Measurements from ENCODE around the gene SCLT1.
A peak's percentile ranks its signal among the peaks of the same experiment; 100 is the strongest.
"Not testable (repeated sequence)": the region's sequence is repeated elsewhere in the genome, so short reads cannot be mapped to it uniquely, and the experiment has no call there.

SCLT1 gene

GRCh38 chr4:129093191-129093920, at the start of gene SCLT1:
SCLT1 (minus strand) TSS chr4:129093539; CDS start chr4:129093103, 436 bp downstream.
- peak; percentile 48 for DNase-seq (ENCODE audit: insufficient read length, low spot score)
- peak; percentile 97 for FAIRE-seq

- FAIRE-seq: no peak
- DNase-seq (ENCODE audit: insufficient read length, low spot score): no peak
These were observed 47.2 kb upstream of the SCLT1 start for GRCh38 chr4:129140521-129140920.

- DNase-seq (ENCODE audit: insufficient read length, low spot score): no peak
- FAIRE-seq: no peak
These were observed 45.6 kb upstream of the SCLT1 start for GRCh38 chr4:129138810-129139496.

DNA sequence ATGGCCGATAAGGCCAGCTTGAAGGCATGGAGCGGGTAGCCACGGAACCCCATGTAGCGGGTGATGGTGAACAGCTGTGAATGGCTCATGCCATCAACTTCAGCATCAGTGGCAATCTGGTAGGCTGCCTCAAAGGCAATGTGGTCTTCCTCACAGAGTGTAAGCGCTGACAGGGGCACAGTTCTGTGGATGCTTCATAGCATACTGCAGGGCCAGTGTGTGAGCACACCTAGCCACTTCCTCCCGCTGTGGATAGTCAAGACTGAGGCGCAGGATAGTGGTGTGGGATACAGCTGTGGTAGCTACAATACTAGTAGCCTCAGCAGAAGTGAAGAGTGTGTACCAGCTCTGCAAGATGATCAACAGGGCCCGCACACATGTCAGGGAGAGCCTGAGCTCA, 43.1 kb upstream of the SCLT1 start:
- DNase-seq (ENCODE audit: insufficient read length, low spot score) (no peak), FAIRE-seq (no peak)

GRCh38 chr4:129131343-129131742, 38.0 kb upstream of the SCLT1 start:
- DNase-seq (ENCODE audit: insufficient read length, low spot score): no peak
- no peak for FAIRE-seq

DNA sequence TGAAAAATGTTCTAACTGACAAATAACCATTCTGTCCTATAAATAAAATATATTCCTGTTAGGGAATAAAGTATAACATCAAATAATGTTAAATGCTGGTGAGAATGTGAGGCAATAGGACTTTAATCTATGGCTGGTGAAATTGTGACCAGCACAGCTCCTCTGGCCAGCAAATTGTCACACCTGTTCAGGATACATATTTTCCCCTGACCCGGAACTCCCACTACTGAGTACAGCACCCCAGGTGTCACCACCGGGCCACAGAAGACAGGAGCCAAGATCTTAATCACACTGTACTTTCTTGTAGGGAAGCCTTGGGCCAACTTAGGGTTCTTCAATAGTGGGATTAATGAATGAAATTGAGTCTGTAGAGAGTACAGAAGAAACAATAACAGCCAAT, 35.8 kb upstream of the SCLT1 start:
- DNase-seq (ENCODE audit: insufficient read length, low spot score) (no peak), FAIRE-seq (no peak)

DNA sequence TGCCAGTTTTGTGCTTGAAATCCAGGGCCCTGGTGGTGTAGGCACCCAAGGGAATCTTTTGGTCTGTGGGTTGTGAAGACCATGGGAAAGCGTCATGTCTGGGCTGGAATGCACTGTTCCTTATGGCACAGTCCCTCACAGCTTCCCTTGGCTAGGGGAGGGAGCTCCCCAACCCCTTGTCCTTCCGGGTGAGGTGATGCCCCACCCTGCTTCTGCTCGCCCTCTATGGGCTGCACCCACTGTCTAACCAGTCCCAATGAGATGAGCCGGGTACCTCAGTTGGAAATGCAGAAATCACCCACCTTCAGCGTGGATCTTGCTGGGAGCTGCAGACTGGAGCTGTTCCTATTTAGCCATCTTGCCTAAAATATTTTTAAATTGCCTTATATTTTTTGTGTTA, 33.3 kb upstream of the SCLT1 start:
- FAIRE-seq; DNase-seq (ENCODE audit: insufficient read length, low spot score): not testable (repeated sequence)

DNA sequence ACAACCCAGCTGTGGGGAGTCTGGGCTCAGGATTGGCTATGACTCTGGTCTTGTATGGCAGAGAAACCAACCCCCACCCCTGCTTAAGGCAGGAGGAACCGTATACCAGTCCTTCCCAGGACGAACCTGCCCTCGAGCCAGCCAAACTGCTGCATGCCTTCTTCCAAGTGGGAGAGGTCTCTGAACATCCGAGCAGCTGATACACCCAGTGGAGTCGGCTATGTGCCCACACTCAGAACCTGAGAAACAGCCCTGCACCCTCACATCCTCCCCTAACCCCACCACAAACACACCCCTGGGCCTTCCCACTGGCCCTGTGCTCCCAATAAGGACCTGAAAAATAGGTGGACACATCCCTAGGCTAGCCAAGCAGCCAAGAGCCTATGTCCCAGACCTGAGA, 24.4 kb upstream of the SCLT1 start:
- DNase-seq (ENCODE audit: insufficient read length, low spot score) (no peak), FAIRE-seq (no peak)

- no peak for DNase-seq (ENCODE audit: insufficient read length, low spot score)
- FAIRE-seq: no peak
These were observed 20.6 kb upstream of the SCLT1 start for GRCh38 chr4:129113919-129114318.

DNA sequence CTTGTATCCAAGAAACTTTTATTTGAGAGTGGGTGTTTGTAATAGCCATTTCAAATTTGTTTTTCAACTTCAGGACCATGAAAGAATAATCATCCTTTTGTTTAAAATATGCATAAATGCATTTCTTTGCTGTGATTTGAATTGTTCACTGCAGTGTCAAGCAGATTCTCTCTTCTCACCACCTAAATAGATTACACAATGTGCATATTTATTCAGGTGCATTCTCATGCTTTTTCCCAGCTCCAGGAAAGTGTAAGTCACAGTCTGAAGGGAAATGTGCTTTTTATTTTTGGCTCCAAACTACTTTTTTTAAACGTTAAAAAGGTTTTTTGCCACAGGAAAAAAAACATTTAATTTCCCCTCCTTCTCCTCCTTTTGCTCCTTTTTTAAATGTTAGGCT, 20.1 kb upstream of the SCLT1 start:
- FAIRE-seq (no peak), DNase-seq (ENCODE audit: insufficient read length, low spot score) (no peak)

DNA sequence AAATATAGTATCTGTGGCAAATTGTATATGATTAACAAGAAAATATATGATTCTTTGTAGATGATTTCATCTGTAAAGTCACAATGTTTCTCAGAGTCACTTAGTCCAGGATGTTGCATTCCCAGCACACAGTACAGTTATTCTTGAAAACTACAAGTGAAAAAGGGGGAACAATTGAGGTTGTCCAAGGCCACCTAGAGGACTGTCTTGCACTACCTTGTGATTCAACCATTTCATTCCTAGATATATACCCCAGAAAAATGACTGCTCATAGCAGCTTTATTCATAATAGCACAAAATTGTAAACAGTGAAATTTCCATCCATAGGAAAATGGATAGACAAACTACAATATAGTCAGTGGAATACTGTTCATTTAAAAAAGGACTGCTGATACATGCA, 18.6 kb upstream of the SCLT1 start:
- FAIRE-seq (no peak), DNase-seq (ENCODE audit: insufficient read length, low spot score) (no peak)

- DNase-seq (ENCODE audit: insufficient read length, low spot score) (no peak), FAIRE-seq (peak; percentile 4)
These were observed 17.6 kb upstream of the SCLT1 start for GRCh38 chr4:129110931-129111330.

- DNase-seq (ENCODE audit: insufficient read length, low spot score) (no peak), FAIRE-seq (no peak)
These were observed 16.9 kb upstream of the SCLT1 start for GRCh38 chr4:129109965-129110824.

DNA sequence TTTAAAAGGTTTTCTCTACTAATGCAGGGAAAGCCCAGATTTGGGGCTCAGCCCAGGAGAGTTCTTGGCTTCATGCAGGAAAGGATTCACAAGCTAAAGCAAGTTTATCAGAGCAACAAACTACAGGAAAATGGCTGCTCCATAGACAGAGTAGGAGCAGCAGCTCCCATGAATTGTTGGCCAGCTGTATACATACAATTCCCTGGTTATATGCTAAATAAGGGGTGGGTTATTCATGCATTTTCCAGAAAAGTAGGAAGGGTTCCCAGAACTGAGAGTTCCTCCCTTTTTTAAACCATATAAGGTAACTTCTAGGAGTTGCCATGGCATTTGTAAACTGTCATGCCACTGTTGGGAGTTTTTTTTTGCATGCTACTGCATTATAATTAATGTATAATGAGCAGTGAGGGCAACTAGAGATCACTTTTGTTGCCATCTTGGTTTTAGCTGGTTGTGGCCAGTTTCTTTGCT, 5.2 kb upstream of the SCLT1 start:
- FAIRE-seq (peak; percentile 42), DNase-seq (ENCODE audit: insufficient read length, low spot score) (no peak)

GRCh38 chr4:129095811-129096454, 2.6 kb upstream of the SCLT1 start, which contains the start of gene C4orf33:
C4orf33 (plus strand) TSS chr4:129096152; CDS start chr4:129102611, 6,459 bp downstream.
- peak; percentile 90 for FAIRE-seq
- peak; percentile 48 for DNase-seq (ENCODE audit: insufficient read length, low spot score)

DNA sequence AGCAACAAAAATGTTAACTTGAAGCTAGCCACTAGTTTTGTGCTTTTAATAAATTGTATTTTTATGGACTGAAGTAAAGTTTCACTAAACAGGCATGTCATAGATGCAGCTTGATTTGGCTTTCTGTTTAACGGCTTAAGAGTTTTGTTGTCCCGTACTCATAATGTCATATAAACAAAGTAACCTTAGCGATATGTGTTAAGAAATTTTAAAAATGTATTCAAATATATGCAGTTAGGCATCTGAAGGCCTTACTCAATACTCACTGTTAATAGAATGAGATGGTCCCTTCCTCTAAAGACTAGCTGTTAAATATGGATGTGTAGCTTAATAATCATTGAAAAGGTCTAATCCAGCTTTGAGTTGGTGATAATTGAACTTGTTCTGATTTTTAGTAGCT, 1.0 kb upstream of the SCLT1 start:
- FAIRE-seq (no peak), DNase-seq (ENCODE audit: insufficient read length, low spot score) (no peak)

- FAIRE-seq: no peak
- DNase-seq (ENCODE audit: insufficient read length, low spot score): no peak
These were observed 628 bp downstream of the SCLT1 start for GRCh38 chr4:129092631-129093190.

GRCh38 chr4:129087516-129087915, 5.8 kb downstream of the SCLT1 start:
- FAIRE-seq (no peak), DNase-seq (ENCODE audit: insufficient read length, low spot score) (no peak)

DNA sequence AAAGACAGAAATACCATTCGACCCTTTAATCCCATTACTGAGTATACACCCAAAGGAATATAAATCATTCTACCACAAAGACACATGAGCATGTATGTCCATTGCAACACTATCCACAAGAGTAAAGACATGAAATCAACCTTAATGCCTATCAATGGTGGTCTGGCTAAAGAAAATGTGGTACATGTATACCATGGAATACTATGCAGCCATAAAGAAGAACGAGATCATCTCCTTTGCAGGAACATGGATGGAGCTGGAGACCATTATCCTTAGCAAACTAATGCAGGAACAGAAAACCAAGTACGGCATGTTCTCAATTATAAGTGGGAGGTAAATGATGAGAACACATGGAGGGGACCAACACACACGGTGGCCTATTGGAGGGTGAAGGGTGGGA, 7.9 kb downstream of the SCLT1 start:
- DNase-seq (ENCODE audit: insufficient read length, low spot score): no peak
- FAIRE-seq: no peak

DNA sequence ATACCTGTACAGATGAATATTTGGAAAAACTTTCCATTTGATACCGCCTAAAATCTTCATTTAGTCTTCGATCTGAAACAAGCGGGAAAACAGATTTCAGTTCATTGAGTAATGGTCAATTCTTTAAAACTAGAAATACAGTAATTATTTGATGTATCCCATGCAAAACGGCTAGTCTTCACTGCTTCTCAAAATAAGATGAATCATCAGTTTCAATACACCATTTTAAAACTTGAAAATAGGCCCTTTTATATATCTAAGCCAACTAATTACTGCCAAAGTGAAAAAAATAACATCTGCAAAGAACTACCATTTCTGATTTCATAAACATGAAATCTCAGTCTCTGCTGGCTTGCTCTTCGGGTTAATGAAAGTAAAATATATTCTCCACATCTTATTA, 11.0 kb downstream of the SCLT1 start:
- FAIRE-seq (peak; percentile 86), DNase-seq (ENCODE audit: insufficient read length, low spot score) (no peak)

Data from GM19239 (cell line).